ENCODE data around the gene TIGD3. TPM values are rescaled to one million over a fixed set of nuclear protein-coding genes. Genes with fewer than 3 reads are reported as not detected.

The TIGD3 gene
- total and polyA plus RNA-seq, 7 donors, result 0.14 to 0.96 (median 0.36) TPM; not detected in 2

GRCh38 chr11:65398362-65398910 is 43.9 kb downstream of the TIGD3 start:
- DNase-seq, result no peak
- H3K9me3 ChIP-seq, result no peaks in the 10 kb centered on the region
- no peaks in the 10 kb centered on the region for H3K27me3 ChIP-seq
- no peak overlapping the region for H3K4me3 ChIP-seq
- H3K36me3 ChIP-seq, result peaks cover 15 to 85% (median 29%) of the 10 kb centered on the region in 4 donors
- no peak for TF ChIP-seq POLR2AphosphoS5 (IDR thresholded peaks at IDR 0.05)
- TF ChIP-seq EP300 (IDR thresholded peaks at IDR 0.05), result no peak
- no peak for TF ChIP-seq POLR2A (IDR thresholded peaks at IDR 0.05)
- no peak for TF ChIP-seq CTCF (IDR thresholded peaks at IDR 0.05)
- intact Hi-C loops (cut with DNase I), result no loop called here
- H3K27ac ChIP-seq, result no peak overlapping the region
- H3K4me1 ChIP-seq, result no peaks in the 10 kb centered on the region
- WGBS, 2 donors, result 90 to 93% methylated on average over 16 of the region's 16 CpGs

GRCh38 chr11:65399249-65399648 is 44.7 kb downstream of the TIGD3 start:
- DNase-seq, result no peak
- no peaks in the 10 kb centered on the region for H3K9me3 ChIP-seq
- H3K36me3 ChIP-seq, result peaks cover 15 to 85% (median 30%) of the 10 kb centered on the region in 4 donors
- H3K27ac ChIP-seq, result no peak overlapping the region
- WGBS, 2 donors, result 91 to 95% methylated on average over 13 of the region's 13 CpGs
- no peaks in the 10 kb centered on the region for H3K27me3 ChIP-seq
- intact Hi-C loops (cut with DNase I), result no loop called here
- H3K4me3 ChIP-seq, result no peak overlapping the region
- H3K4me1 ChIP-seq, result peaks cover 0 to 2% (median 0%) of the 10 kb centered on the region in 4 donors
- TF ChIP-seq POLR2A (IDR thresholded peaks at IDR 0.05) (no peak), CTCF (IDR thresholded peaks at IDR 0.05) (no peak), POLR2AphosphoS5 (IDR thresholded peaks at IDR 0.05) (no peak), EP300 (IDR thresholded peaks at IDR 0.05) (no peak)

- no peaks in the 10 kb centered on the region for H3K9me3 ChIP-seq
- DNase-seq, result no peak
- no peaks in the 10 kb centered on the region for H3K27me3 ChIP-seq
- TF ChIP-seq POLR2AphosphoS5 (IDR thresholded peaks at IDR 0.05) (no peak), CTCF (IDR thresholded peaks at IDR 0.05) (no peak), EP300 (IDR thresholded peaks at IDR 0.05) (no peak), POLR2A (IDR thresholded peaks at IDR 0.05) (no peak)
- intact Hi-C loops (cut with DNase I), result no loop called here
- H3K36me3 ChIP-seq, result peaks cover 15 to 85% (median 31%) of the 10 kb centered on the region in 4 donors
- H3K4me3 ChIP-seq, result no peak overlapping the region
- H3K4me1 ChIP-seq, result peaks cover 0 to 2% (median 0%) of the 10 kb centered on the region in 4 donors
- H3K27ac ChIP-seq, result no peak overlapping the region
- WGBS, 2 donors, result 92 to 93% methylated on average over 10 of the region's 10 CpGs
These were observed 45.3 kb downstream of the TIGD3 start for GRCh38 chr11:65399845-65400244.

- Histone ChIP-seq H3K4me3 (no peak overlapping the region), H3K27ac (no peak overlapping the region), H3K27me3 (no peaks in the 10 kb centered on the region), H3K9me3 (no peaks in the 10 kb centered on the region), H3K4me1 (peaks cover 0 to 2% (median 0%) of the 10 kb centered on the region in 4 donors), H3K36me3 (peaks cover 15 to 87% (median 37%) of the 10 kb centered on the region in 4 donors)
- TF ChIP-seq POLR2AphosphoS5 (IDR thresholded peaks at IDR 0.05) (no peak), EP300 (IDR thresholded peaks at IDR 0.05) (no peak), CTCF (IDR thresholded peaks at IDR 0.05) (no peak), POLR2A (IDR thresholded peaks at IDR 0.05) (no peak)
- 36 to 73% methylated on average over 17 of the region's 17 CpGs for WGBS, 2 donors
- intact Hi-C loops (cut with DNase I), result no loop called here
- DNase-seq, result no peak
These were observed 45.9 kb downstream of the TIGD3 start for GRCh38 chr11:65400307-65401072.
